ENCODE results near the gene INIP. TPM values are rescaled to one million over a fixed set of nuclear protein-coding genes. Genes with fewer than 3 reads are reported as not detected.
A peak's percentile ranks its signal among the peaks of the same experiment; 100 is the strongest.

Gene INIP
- total and polyA plus RNA-seq, 11 donors, result 4.3 to 18.2 (median 12.7) TPM

- 87 to 91% (median 88%) methylated on average over 5 of the region's 5 CpGs for WGBS, 4 donors
- intact Hi-C loops (cut with DNase I), result no loop called here
- DNase-seq, result no peak
- Histone ChIP-seq H3K27me3 (no peaks in the 10 kb centered on the region), H3K36me3 (no peaks in the 10 kb centered on the region), H3K9me3 (peaks cover 0 to 14% (median 1%) of the 10 kb centered on the region in 12 donors), H3K27ac (no peak overlapping the region), H3K4me1 (no peaks in the 10 kb centered on the region), H3K4me3 (no peak overlapping the region)
- TF ChIP-seq POLR2A (IDR thresholded peaks at IDR 0.05) (no peak), CTCF (IDR thresholded peaks at IDR 0.05) (no peak)
- ATAC-seq, result no peak
These were observed 63.6 kb downstream of the INIP start for GRCh38 chr9:112654282-112654681.

GRCh38 chr9:112648624-112649023 lies 69.3 kb downstream of the INIP start:
- H3K4me1 ChIP-seq, result no peaks in the 10 kb centered on the region
- peaks cover 0 to 10% (median 0%) of the 10 kb centered on the region in 9 donors for H3K36me3 ChIP-seq
- H3K27me3 ChIP-seq, result no peaks in the 10 kb centered on the region
- no peak for DNase-seq
- no peak for ATAC-seq
- H3K4me3 ChIP-seq, result no peak overlapping the region
- 84 to 92% (median 88%) methylated on average over 1 of the region's 1 CpG for WGBS, 4 donors
- no peak overlapping the region for H3K27ac ChIP-seq
- TF ChIP-seq CTCF (IDR thresholded peaks at IDR 0.05), result no peak
- no peak for TF ChIP-seq POLR2A (IDR thresholded peaks at IDR 0.05)
- peaks cover 0 to 28% (median 11%) of the 10 kb centered on the region in 12 donors for H3K9me3 ChIP-seq
- intact Hi-C loops (cut with DNase I), result no loop called here

GRCh38 chr9:112647596-112647995 lies 70.3 kb downstream of the INIP start:
- Histone ChIP-seq H3K4me1 (no peaks in the 10 kb centered on the region), H3K36me3 (peaks cover 0 to 10% (median 0%) of the 10 kb centered on the region in 9 donors), H3K27me3 (no peaks in the 10 kb centered on the region), H3K4me3 (no peak overlapping the region), H3K9me3 (peaks cover 0 to 28% (median 11%) of the 10 kb centered on the region in 12 donors), H3K27ac (no peak overlapping the region)
- no peak for DNase-seq
- no peak for TF ChIP-seq CTCF (IDR thresholded peaks at IDR 0.05)
- TF ChIP-seq POLR2A (IDR thresholded peaks at IDR 0.05), result no peak
- 95 to 98% (median 96%) methylated on average over 3 of the region's 3 CpGs for WGBS, 4 donors
- ATAC-seq, result no peak
- intact Hi-C loops (cut with DNase I), result no loop called here

- no peaks in the 10 kb centered on the region for H3K36me3 ChIP-seq
- no peaks in the 10 kb centered on the region for H3K27me3 ChIP-seq
- DNase-seq (peak in 2 of 5 donors; percentile 36 to 47), ATAC-seq (peak; percentile 49 to 96 (median 72))
- H3K27ac ChIP-seq, result no peak overlapping the region
- 54 to 74% (median 59%) methylated on average over 3 of the region's 3 CpGs for WGBS, 4 donors
- H3K4me3 ChIP-seq, result no peak overlapping the region
- intact Hi-C loops (cut with DNase I), result loop anchor here in 1 of 10 donors (5.0 kb wide), 1 partner anchor 155 kb away; the partner anchor contains the start of gene KIAA1958
- peaks cover 0 to 21% (median 9%) of the 10 kb centered on the region in 12 donors for H3K9me3 ChIP-seq
- no peak for TF ChIP-seq CTCF (IDR thresholded peaks at IDR 0.05)
- TF ChIP-seq POLR2A (IDR thresholded peaks at IDR 0.05), result no peak
- peaks cover 0 to 8% (median 0%) of the 10 kb centered on the region in 12 donors for H3K4me1 ChIP-seq
These were observed 75.8 kb downstream of the INIP start for GRCh38 chr9:112642126-112642525.

All from heart left ventricle (tissue), 16 donors.